HAP-1 (cell line): ENCODE results near the gene CMTR1.

Experiments used
- DNase-seq, 2 experiments: peaks; one replicate each; pipeline ENCODE4 v3.0.0-alpha.2; 2016 to 2020; ENCODE audit warnings: low spot score in 2 of 2
- H3K27me3 ChIP-seq: fragments of 250-450 bp; sonication (Bioruptor Pico); 2 replicates; pipeline ENCODE4 v1.5.1; 2020; ENCODE audit warnings: low read depth, mild to moderate bottlenecking, moderate library complexity
- H3K36me3 ChIP-seq: fragments of 250-450 bp; sonication (Bioruptor Pico); replicated peaks from 2 replicates; pipeline ENCODE4 v1.5.1; 2020; ENCODE audit warnings: mild to moderate bottlenecking
- H3K4me1 ChIP-seq: fragments of 250-450 bp; sonication (Bioruptor Pico); 2 replicates; pipeline ENCODE4 v1.5.1; 2020; ENCODE audit warnings: mild to moderate bottlenecking
- H3K4me3 ChIP-seq: fragments of 250-450 bp; sonication (Bioruptor Pico); 2 replicates; pipeline ENCODE4 v1.5.1; 2020; ENCODE audit warnings: mild to moderate bottlenecking, moderate library complexity
- H3K9me3 ChIP-seq: fragments of 250-450 bp; sonication (Bioruptor Pico); 2 replicates; pipeline ENCODE4 v1.5.1; 2020; ENCODE audit warnings: mild to moderate bottlenecking, moderate library complexity
- in situ Hi-C: fragments of 300-500 bp; cut with MboI; formaldehyde crosslinking; loops from 3 replicates; pipeline ENCODE4 v1.14.3; 2020; ENCODE audit warnings: low sequenced_read_pairs, inconsistent platforms, mixed read lengths

CMTR1 gene

GRCh38 chr6:37522836-37523235 is 89.8 kb downstream of the CMTR1 start:
- H3K4me1 ChIP-seq: no peaks in the 10 kb centered on the region
- in situ Hi-C loops: no loop called here
- H3K4me3 ChIP-seq: no peak overlapping the region
- H3K36me3 ChIP-seq: no peaks in the 10 kb centered on the region
- no peaks in the 10 kb centered on the region for H3K27me3 ChIP-seq
- no peaks in the 10 kb centered on the region for H3K9me3 ChIP-seq
- no peak for DNase-seq

- no peaks in the 10 kb centered on the region for H3K9me3 ChIP-seq
- no peak for DNase-seq
- H3K4me1 ChIP-seq: no peaks in the 10 kb centered on the region
- no peaks in the 10 kb centered on the region for H3K36me3 ChIP-seq
- in situ Hi-C loops: no loop called here
- H3K27me3 ChIP-seq: no peaks in the 10 kb centered on the region
- H3K4me3 ChIP-seq: no peak overlapping the region
Measured at GRCh38 chr6:37523412-37523811, 90.4 kb downstream of the CMTR1 start.

DNA sequence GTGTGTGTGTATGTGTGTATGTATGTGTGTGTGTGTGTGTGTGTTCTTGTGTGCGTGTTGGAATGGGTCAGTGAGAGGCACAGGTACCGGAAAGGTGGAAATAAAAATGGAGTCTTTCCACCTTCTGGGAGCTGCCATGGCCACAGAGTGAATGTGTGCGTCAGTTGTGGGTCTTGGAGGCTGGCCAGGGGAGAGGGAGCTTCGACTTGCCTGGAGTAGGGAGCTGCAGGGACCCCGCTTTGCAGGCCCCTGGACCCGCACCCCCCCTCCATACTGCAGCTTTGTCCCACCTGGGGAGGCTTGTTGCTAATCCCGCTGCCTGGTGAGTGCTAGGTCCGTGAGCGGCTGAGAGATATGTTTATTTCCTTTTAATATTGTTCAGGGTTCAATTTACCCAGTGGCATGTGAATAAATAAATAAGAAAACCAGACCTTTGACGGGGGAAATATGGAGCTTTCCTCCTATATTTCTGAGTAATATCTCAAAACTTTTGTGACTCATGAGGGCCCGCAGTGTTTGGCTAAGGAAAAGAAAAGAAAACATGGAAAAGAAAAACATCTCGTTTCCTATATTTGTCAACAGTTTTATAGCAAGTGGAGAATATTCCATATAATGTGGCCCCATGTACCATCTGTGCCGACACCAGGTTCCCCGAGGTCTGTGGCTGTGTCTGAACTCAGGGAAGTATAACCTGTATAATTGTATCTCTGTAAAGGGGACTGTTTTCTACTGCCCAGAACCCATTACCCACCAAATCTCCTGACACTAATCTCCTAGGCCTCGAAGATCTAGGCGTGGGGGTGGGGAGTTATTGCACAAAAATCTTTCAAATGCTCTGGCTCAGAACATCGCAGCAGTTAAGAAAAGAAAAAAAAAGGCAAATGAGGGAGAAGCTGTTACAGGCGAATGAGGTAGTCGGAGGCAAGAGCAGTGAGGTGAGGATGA is 91.3 kb downstream of the CMTR1 start:
- in situ Hi-C loops: no loop called here
- H3K27me3 ChIP-seq: no peaks in the 10 kb centered on the region; the same call in 1 of the 2 replicates
- H3K4me1 ChIP-seq: no peaks in the 10 kb centered on the region

DNA sequence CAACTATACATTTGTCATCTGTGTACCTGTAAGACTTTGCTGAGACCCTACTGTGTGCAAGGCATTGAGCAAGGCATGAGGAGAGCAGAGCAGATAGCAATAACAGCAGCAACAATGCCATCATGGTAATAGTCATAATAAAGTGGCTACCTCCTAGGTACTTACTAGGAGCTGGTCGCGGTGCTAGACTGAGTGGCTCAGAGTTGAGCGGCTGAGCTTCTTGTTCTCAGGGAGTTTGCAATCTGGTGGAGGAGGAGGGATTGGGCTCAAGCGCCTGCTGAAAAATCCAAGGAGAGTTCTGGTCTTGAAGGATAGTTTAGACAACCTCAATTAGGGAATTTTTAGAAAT is 91.9 kb downstream of the CMTR1 start:
- DNase-seq: no peak
- Histone ChIP-seq H3K27me3 (no peaks in the 10 kb centered on the region; the same call in 1 of the 2 replicates), H3K4me1 (no peaks in the 10 kb centered on the region), H3K36me3 (no peaks in the 10 kb centered on the region), H3K9me3 (no peaks in the 10 kb centered on the region), H3K4me3 (no peak overlapping the region)
- in situ Hi-C loops: no loop called here

More for the DNA sequence above, 91.3 kb downstream of the CMTR1 start:
- no peaks in the 10 kb centered on the region for H3K9me3 ChIP-seq
- H3K4me3 ChIP-seq: no peak overlapping the region
- H3K36me3 ChIP-seq: no peaks in the 10 kb centered on the region
- DNase-seq: no peak

GRCh38 chr6:37525460-37526357 is 92.7 kb downstream of the CMTR1 start:
- in situ Hi-C loops: no loop called here
- DNase-seq: peak in 1 of 2 experiments; percentile 60
- no peaks in the 10 kb centered on the region; the same call in 1 of the 2 replicates for H3K27me3 ChIP-seq

GRCh38 chr6:37528541-37528940 is 95.5 kb downstream of the CMTR1 start:
- no peak overlapping the region for H3K4me3 ChIP-seq
- H3K27me3 ChIP-seq: peaks cover 6% of the 10 kb centered on the region; the same call in 1 of the 2 replicates
- H3K36me3 ChIP-seq: no peaks in the 10 kb centered on the region
- DNase-seq: no peak
- H3K4me1 ChIP-seq: no peaks in the 10 kb centered on the region
- no peaks in the 10 kb centered on the region for H3K9me3 ChIP-seq
- in situ Hi-C loops: no loop called here

More at GRCh38 chr6:37525460-37526357, 92.7 kb downstream of the CMTR1 start:
- Histone ChIP-seq H3K4me1 (no peaks in the 10 kb centered on the region), H3K9me3 (no peaks in the 10 kb centered on the region), H3K36me3 (no peaks in the 10 kb centered on the region), H3K4me3 (no peak overlapping the region)

- in situ Hi-C loops: no loop called here
- H3K36me3 ChIP-seq: no peaks in the 10 kb centered on the region
- H3K9me3 ChIP-seq: no peaks in the 10 kb centered on the region
- H3K4me3 ChIP-seq: no peak overlapping the region
- no peaks in the 10 kb centered on the region for H3K4me1 ChIP-seq
- H3K27me3 ChIP-seq: peaks cover 8% of the 10 kb centered on the region
- DNase-seq: no peak
Measured at GRCh38 chr6:37530297-37530696, 97.3 kb downstream of the CMTR1 start.

GRCh38 chr6:37531026-37531425 is 98.0 kb downstream of the CMTR1 start:
- no peak overlapping the region for H3K4me3 ChIP-seq
- H3K9me3 ChIP-seq: no peaks in the 10 kb centered on the region
- in situ Hi-C loops: no loop called here
- H3K27me3 ChIP-seq: peaks cover 14% of the 10 kb centered on the region
- no peaks in the 10 kb centered on the region for H3K4me1 ChIP-seq
- no peak for DNase-seq
- H3K36me3 ChIP-seq: no peaks in the 10 kb centered on the region
